ENCODE measurements around the gene SKP1. TPM values are rescaled to one million over a fixed set of nuclear protein-coding genes. Genes with fewer than 3 reads are reported as not detected.

SKP1 gene
- total RNA-seq, 2 experiments from 2014 or later, result 235 to 242 TPM

- H3K4me3 Mint-ChIP-seq, result no peak overlapping the region
- no peaks in the 10 kb centered on the region for H3K27me3 Mint-ChIP-seq
- intact Hi-C loops (cut with micrococcal nuclease), result no loop called here
- H3K36me3 Mint-ChIP-seq (ENCODE audit: low read depth), result no peaks in the 10 kb centered on the region
- ChIA-PET POLR2A (interaction anchor here (1.0 to 1.5 kb wide), 3 partner anchors 38 to 70 kb away, joined by 3 to 7 read pairs (median 6); no protein-coding TSS in a partner anchor), CTCF (interaction anchor here (1.1 kb wide), 1 partner anchor 36 kb away, joined by 3 read pairs; no protein-coding TSS in a partner anchor)
- DNase-seq, result no peak
- no peaks in the 10 kb centered on the region for H3K9me3 Mint-ChIP-seq
- H3K27ac Mint-ChIP-seq, result peak overlapping the region; percentile 3
- ATAC-seq, result no peak
- H3K4me1 Mint-ChIP-seq (ENCODE audit: low read depth), result peaks cover 75% of the 10 kb centered on the region
- no peak for TF ChIP-seq CTCF (IDR thresholded peaks at IDR 0.05)
These were observed 69.0 kb downstream of the SKP1 start for GRCh38 chr5:134107779-134108178.

- intact Hi-C loops (cut with micrococcal nuclease), result no loop called here
- ATAC-seq (no peak), DNase-seq (no peak)
- ChIA-PET POLR2A (interaction anchor here (1.0 to 1.5 kb wide), 3 partner anchors 38 to 70 kb away, joined by 3 to 7 read pairs (median 6); no protein-coding TSS in a partner anchor), CTCF (interaction anchor here (1.1 kb wide), 1 partner anchor 36 kb away, joined by 3 read pairs; no protein-coding TSS in a partner anchor)
- H3K9me3 Mint-ChIP-seq, result no peaks in the 10 kb centered on the region
- no peak for TF ChIP-seq CTCF (IDR thresholded peaks at IDR 0.05)
- no peaks in the 10 kb centered on the region for H3K27me3 Mint-ChIP-seq
- no peak overlapping the region for H3K4me3 Mint-ChIP-seq
- peaks cover 71% of the 10 kb centered on the region for H3K4me1 Mint-ChIP-seq (ENCODE audit: low read depth)
- no peaks in the 10 kb centered on the region for H3K36me3 Mint-ChIP-seq (ENCODE audit: low read depth)
- H3K27ac Mint-ChIP-seq, result no peak overlapping the region
These were observed 69.6 kb downstream of the SKP1 start for GRCh38 chr5:134106991-134107701.

GRCh38 chr5:134103998-134104654 lies 72.6 kb downstream of the SKP1 start:
- POLR2A ChIA-PET, result interaction anchor here (0.6 to 2.5 kb wide), 7 partner anchors 11 to 72 kb away, joined by 3 to 10 read pairs (median 6); partner anchors contain the start of gene SKP1
- CTCF ChIA-PET, result interaction anchor here (0.9 to 4.6 kb wide), 3 partner anchors 31 to 47 kb away, joined by 4 to 44 read pairs (median 4); no protein-coding TSS in a partner anchor
- ATAC-seq (no peak), DNase-seq (peak; percentile 68)
- intact Hi-C loops (cut with micrococcal nuclease), result loop anchor here (5.0 kb wide), 2 partner anchors 37 to 67 kb away; no protein-coding TSS in a partner anchor
- Mint-ChIP-seq H3K9me3 (no peaks in the 10 kb centered on the region), H3K4me3 (peak overlapping the region; percentile 47), H3K27ac (peak overlapping the region; percentile 86), H3K4me1 (ENCODE audit: low read depth) (peaks cover 78% of the 10 kb centered on the region), H3K36me3 (ENCODE audit: low read depth) (no peaks in the 10 kb centered on the region), H3K27me3 (no peaks in the 10 kb centered on the region)
- TF ChIP-seq CTCF (IDR thresholded peaks at IDR 0.05), result no peak

- H3K27me3 Mint-ChIP-seq, result no peaks in the 10 kb centered on the region
- no peaks in the 10 kb centered on the region for H3K36me3 Mint-ChIP-seq (ENCODE audit: low read depth)
- TF ChIP-seq CTCF (IDR thresholded peaks at IDR 0.05), result no peak
- POLR2A ChIA-PET, result interaction anchor here (0.6 to 2.5 kb wide), 6 partner anchors 17 to 98 kb away, joined by 3 to 10 read pairs (median 4); partner anchors contain the start of genes SKP1 and VDAC1
- CTCF ChIA-PET, result interaction anchor here (1.6 to 4.8 kb wide), 5 partner anchors 27 to 58 kb away, joined by 4 to 44 read pairs (median 8); no protein-coding TSS in a partner anchor
- DNase-seq, result peak; percentile 63
- H3K4me1 Mint-ChIP-seq (ENCODE audit: low read depth), result peaks cover 84% of the 10 kb centered on the region
- peak overlapping the region; percentile 36 for H3K4me3 Mint-ChIP-seq
- H3K9me3 Mint-ChIP-seq, result no peaks in the 10 kb centered on the region
- peak overlapping the region; percentile 81 for H3K27ac Mint-ChIP-seq
- ATAC-seq, result peak; percentile 6
- intact Hi-C loops (cut with micrococcal nuclease), result loop anchor here (5.0 kb wide), 2 partner anchors 36 to 66 kb away; no protein-coding TSS in a partner anchor
These were observed 73.4 kb downstream of the SKP1 start for GRCh38 chr5:134103397-134103796.
